ENCODE results near the gene RPS24. TPM values are rescaled to one million over a fixed set of nuclear protein-coding genes. Genes with fewer than 3 reads are reported as not detected.

Gene RPS24
- total RNA-seq, 1 donor from 2014 or later, result 1,331 TPM

DNA sequence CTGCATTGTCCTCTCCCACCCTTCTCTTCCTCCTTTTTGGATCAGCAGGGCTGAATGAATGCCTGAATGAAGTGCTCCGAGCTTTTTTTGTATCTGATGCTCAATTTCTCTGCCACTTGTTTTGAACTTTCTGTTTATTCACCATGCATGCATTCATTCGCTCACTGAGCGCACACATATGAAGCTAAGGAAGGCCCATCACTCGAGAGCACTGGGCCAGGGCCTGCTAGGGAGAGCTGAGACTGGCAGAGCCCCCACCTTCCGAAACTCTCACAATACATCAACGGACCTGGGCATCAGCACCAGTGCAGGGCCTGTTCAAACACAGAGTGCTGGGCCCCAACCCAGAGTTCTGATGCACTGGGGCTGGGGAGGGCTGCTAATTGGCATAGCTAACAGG, 45.7 kb downstream of the RPS24 start:
- H3K27me3 Mint-ChIP-seq (ENCODE audit: low read depth, unreplicated experiment), result peaks cover 31% of the 10 kb centered on the region
- no peak overlapping the region for H3K4me3 ChIP-seq (ENCODE audit: insufficient read depth, low read depth, low read length)
- TF ChIP-seq, protein P1, sequence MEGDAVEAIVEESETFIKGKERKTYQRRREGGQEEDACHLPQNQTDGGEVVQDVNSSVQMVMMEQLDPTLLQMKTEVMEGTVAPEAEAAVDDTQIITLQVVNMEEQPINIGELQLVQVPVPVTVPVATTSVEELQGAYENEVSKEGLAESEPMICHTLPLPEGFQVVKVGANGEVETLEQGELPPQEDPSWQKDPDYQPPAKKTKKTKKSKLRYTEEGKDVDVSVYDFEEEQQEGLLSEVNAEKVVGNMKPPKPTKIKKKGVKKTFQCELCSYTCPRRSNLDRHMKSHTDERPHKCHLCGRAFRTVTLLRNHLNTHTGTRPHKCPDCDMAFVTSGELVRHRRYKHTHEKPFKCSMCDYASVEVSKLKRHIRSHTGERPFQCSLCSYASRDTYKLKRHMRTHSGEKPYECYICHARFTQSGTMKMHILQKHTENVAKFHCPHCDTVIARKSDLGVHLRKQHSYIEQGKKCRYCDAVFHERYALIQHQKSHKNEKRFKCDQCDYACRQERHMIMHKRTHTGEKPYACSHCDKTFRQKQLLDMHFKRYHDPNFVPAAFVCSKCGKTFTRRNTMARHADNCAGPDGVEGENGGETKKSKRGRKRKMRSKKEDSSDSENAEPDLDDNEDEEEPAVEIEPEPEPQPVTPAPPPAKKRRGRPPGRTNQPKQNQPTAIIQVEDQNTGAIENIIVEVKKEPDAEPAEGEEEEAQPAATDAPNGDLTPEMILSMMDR (IDR thresholded peaks at IDR 0.05; ENCODE audit: insufficient read depth, low read depth, low read length), result no peak
- no peak for TF ChIP-seq EZH2 (IDR thresholded peaks at IDR 0.05; ENCODE audit: insufficient read depth, low read length)
- no peaks in the 10 kb centered on the region for H3K9me3 ChIP-seq (ENCODE audit: insufficient read depth, low read depth, low read length)
- no peak for FAIRE-seq
- H3K4me3 Mint-ChIP-seq (ENCODE audit: unreplicated experiment), result no peak overlapping the region
- H3K36me3 Mint-ChIP-seq (ENCODE audit: low read depth, unreplicated experiment), result no peaks in the 10 kb centered on the region
- H3K27ac ChIP-seq (ENCODE audit: low read depth, low read length), result no peak overlapping the region
- H3K9ac ChIP-seq (ENCODE audit: low read length), result no peak overlapping the region
- H3K4me1 ChIP-seq (ENCODE audit: insufficient read depth, low read length), result no peaks in the 10 kb centered on the region
- peaks cover 12% of the 10 kb centered on the region for H3K9me3 Mint-ChIP-seq (ENCODE audit: unreplicated experiment)
- H3K79me2 ChIP-seq (ENCODE audit: insufficient read depth, low read length), result no peaks in the 10 kb centered on the region
- no peak for DNase-seq (ENCODE audit: low read depth)
- no peaks in the 10 kb centered on the region for H3K4me1 Mint-ChIP-seq (ENCODE audit: low read depth, unreplicated experiment)
- H2AFZ ChIP-seq (ENCODE audit: low read depth, low read length), result no peak overlapping the region
- H3K27ac Mint-ChIP-seq (ENCODE audit: unreplicated experiment), result no peak overlapping the region
- no peaks in the 10 kb centered on the region for H3K36me3 ChIP-seq (ENCODE audit: insufficient read depth, low read length)
- H4K20me1 ChIP-seq (ENCODE audit: insufficient read depth, low read length), result no peaks in the 10 kb centered on the region
- peaks cover 4% of the 10 kb centered on the region for H3K27me3 ChIP-seq (ENCODE audit: insufficient read depth, low read length)
- H3K4me2 ChIP-seq (ENCODE audit: low read length), result no peak overlapping the region

DNA sequence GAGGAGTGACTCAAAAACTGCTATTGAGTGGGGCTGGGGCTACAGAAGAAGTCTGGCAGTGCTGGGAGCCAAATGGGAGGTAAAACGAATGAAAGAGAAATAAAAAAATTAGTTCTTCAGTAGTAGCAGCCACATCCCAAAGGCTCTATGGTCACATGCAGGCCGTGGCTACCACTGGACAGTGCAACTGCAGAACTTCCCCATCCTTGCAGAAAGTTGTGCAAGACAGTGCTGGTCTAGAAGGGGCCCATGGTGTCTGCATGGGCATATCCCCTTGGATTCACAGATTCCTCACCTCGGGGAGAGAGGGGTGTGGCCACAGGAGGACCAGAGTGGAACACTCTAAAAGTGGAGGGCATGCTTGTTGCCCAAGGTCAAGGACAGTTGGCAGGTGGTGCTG, 47.6 kb downstream of the RPS24 start:
- peaks cover 10% of the 10 kb centered on the region for H3K27me3 ChIP-seq (ENCODE audit: insufficient read depth, low read length)
- no peak for FAIRE-seq

GRCh38 chr10:78082636-78083035, 49.0 kb downstream of the RPS24 start:
- peaks cover 3% of the 10 kb centered on the region for H3K9me3 Mint-ChIP-seq (ENCODE audit: unreplicated experiment)
- Histone ChIP-seq H3K4me1 (ENCODE audit: insufficient read depth, low read length) (no peaks in the 10 kb centered on the region), H3K27ac (ENCODE audit: low read depth, low read length) (no peak overlapping the region), H2AFZ (ENCODE audit: low read depth, low read length) (no peak overlapping the region), H3K9me3 (ENCODE audit: insufficient read depth, low read depth, low read length) (no peaks in the 10 kb centered on the region), H3K4me3 (ENCODE audit: insufficient read depth, low read depth, low read length) (no peak overlapping the region), H4K20me1 (ENCODE audit: insufficient read depth, low read length) (no peaks in the 10 kb centered on the region), H3K9ac (ENCODE audit: low read length) (no peak overlapping the region), H3K79me2 (ENCODE audit: insufficient read depth, low read length) (no peaks in the 10 kb centered on the region), H3K27me3 (ENCODE audit: insufficient read depth, low read length) (peaks cover 19% of the 10 kb centered on the region), H3K36me3 (ENCODE audit: insufficient read depth, low read length) (no peaks in the 10 kb centered on the region), H3K4me2 (ENCODE audit: low read length) (no peak overlapping the region)
- FAIRE-seq (no peak), DNase-seq (ENCODE audit: low read depth) (no peak)
- H3K4me1 Mint-ChIP-seq (ENCODE audit: low read depth, unreplicated experiment), result no peaks in the 10 kb centered on the region
- no peak for TF ChIP-seq EZH2 (IDR thresholded peaks at IDR 0.05; ENCODE audit: insufficient read depth, low read length)
- TF ChIP-seq, protein P1 (IDR thresholded peaks at IDR 0.05; ENCODE audit: insufficient read depth, low read depth, low read length), result no peak
- no peak overlapping the region for H3K4me3 Mint-ChIP-seq (ENCODE audit: unreplicated experiment)
- H3K27ac Mint-ChIP-seq (ENCODE audit: unreplicated experiment), result no peak overlapping the region
- H3K36me3 Mint-ChIP-seq (ENCODE audit: low read depth, unreplicated experiment), result no peaks in the 10 kb centered on the region
- peaks cover 43% of the 10 kb centered on the region for H3K27me3 Mint-ChIP-seq (ENCODE audit: low read depth, unreplicated experiment)

More for the DNA sequence above, 47.6 kb downstream of the RPS24 start:
- peaks cover 5% of the 10 kb centered on the region for H3K9me3 Mint-ChIP-seq (ENCODE audit: unreplicated experiment)
- Histone ChIP-seq H3K4me3 (ENCODE audit: insufficient read depth, low read depth, low read length) (no peak overlapping the region), H3K4me2 (ENCODE audit: low read length) (no peak overlapping the region), H3K36me3 (ENCODE audit: insufficient read depth, low read length) (no peaks in the 10 kb centered on the region), H2AFZ (ENCODE audit: low read depth, low read length) (no peak overlapping the region), H3K9me3 (ENCODE audit: insufficient read depth, low read depth, low read length) (no peaks in the 10 kb centered on the region), H3K9ac (ENCODE audit: low read length) (no peak overlapping the region), H3K4me1 (ENCODE audit: insufficient read depth, low read length) (no peaks in the 10 kb centered on the region), H3K27ac (ENCODE audit: low read depth, low read length) (no peak overlapping the region), H4K20me1 (ENCODE audit: insufficient read depth, low read length) (no peaks in the 10 kb centered on the region), H3K79me2 (ENCODE audit: insufficient read depth, low read length) (no peaks in the 10 kb centered on the region)
- no peak for TF ChIP-seq EZH2 (IDR thresholded peaks at IDR 0.05; ENCODE audit: insufficient read depth, low read length)
- TF ChIP-seq, protein P1 (IDR thresholded peaks at IDR 0.05; ENCODE audit: insufficient read depth, low read depth, low read length), result no peak
- H3K4me1 Mint-ChIP-seq (ENCODE audit: low read depth, unreplicated experiment), result no peaks in the 10 kb centered on the region
- no peak overlapping the region for H3K27ac Mint-ChIP-seq (ENCODE audit: unreplicated experiment)
- peaks cover 43% of the 10 kb centered on the region for H3K27me3 Mint-ChIP-seq (ENCODE audit: low read depth, unreplicated experiment)
- no peak overlapping the region for H3K4me3 Mint-ChIP-seq (ENCODE audit: unreplicated experiment)
- DNase-seq (ENCODE audit: low read depth), result no peak
- H3K36me3 Mint-ChIP-seq (ENCODE audit: low read depth, unreplicated experiment), result no peaks in the 10 kb centered on the region

Other genes with a start within 250 kb of the RPS24 start
- 55.2 and 58.4 TPM in 2 replicates for gene DLG5, start 107.1 kb upstream of the RPS24 start, total RNA-seq
- 28.8 and 31.4 TPM in 2 replicates for gene POLR3A, start 4.3 kb upstream of the RPS24 start, total RNA-seq